ENCODE measurements around the gene ZNF211. TPM values are rescaled to one million over a fixed set of nuclear protein-coding genes. Genes with fewer than 3 reads are reported as not detected.

ZNF211 gene
- total RNA-seq, 1 experiment from 2014 or later, result 17.6 TPM

DNA sequence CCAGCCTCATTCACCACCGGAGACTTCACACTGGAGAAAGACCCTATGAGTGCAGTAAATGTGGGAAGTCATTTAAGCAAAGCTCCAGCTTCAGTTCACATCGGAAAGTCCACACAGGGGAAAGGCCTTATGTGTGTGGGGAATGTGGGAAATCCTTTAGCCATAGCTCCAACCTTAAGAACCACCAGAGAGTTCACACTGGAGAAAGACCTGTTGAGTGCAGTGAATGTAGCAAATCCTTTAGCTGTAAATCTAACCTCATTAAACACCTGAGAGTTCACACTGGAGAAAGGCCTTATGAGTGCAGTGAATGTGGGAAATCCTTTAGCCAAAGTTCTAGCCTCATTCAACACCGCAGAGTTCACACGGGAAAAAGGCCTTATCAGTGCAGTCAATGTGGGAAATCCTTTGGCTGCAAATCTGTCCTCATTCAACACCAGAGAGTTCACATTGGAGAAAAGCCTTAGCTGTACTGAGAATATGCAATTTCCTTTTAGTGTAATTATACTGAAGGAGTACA lies 8.8 kb downstream of the ZNF211 start:
- no peaks in the 10 kb centered on the region for H3K4me1 Mint-ChIP-seq
- DNase-seq (ENCODE audit: low spot score) (no peak), ATAC-seq (no peak)
- H3K36me3 Mint-ChIP-seq, result peaks cover 60% of the 10 kb centered on the region
- H3K27ac Mint-ChIP-seq, result no peak overlapping the region
- peaks cover 27% of the 10 kb centered on the region for H3K9me3 Mint-ChIP-seq
- TF ChIP-seq ELF4 (CRISPR knock-in tag; IDR thresholded peaks at IDR 0.05; ENCODE audit: low read depth), result no peak
- TF ChIP-seq RELA (CRISPR knock-in tag; IDR thresholded peaks at IDR 0.05; ENCODE audit: borderline replicate concordance), result no peak
- POLR2A ChIA-PET, result no interaction called here
- peaks cover 4% of the 10 kb centered on the region; the same call in 1 of the 2 replicates for H3K27me3 Mint-ChIP-seq (ENCODE audit: low read depth)
- CTCF ChIA-PET, result no interaction called here
- no peak overlapping the region for H3K4me3 Mint-ChIP-seq

DNA sequence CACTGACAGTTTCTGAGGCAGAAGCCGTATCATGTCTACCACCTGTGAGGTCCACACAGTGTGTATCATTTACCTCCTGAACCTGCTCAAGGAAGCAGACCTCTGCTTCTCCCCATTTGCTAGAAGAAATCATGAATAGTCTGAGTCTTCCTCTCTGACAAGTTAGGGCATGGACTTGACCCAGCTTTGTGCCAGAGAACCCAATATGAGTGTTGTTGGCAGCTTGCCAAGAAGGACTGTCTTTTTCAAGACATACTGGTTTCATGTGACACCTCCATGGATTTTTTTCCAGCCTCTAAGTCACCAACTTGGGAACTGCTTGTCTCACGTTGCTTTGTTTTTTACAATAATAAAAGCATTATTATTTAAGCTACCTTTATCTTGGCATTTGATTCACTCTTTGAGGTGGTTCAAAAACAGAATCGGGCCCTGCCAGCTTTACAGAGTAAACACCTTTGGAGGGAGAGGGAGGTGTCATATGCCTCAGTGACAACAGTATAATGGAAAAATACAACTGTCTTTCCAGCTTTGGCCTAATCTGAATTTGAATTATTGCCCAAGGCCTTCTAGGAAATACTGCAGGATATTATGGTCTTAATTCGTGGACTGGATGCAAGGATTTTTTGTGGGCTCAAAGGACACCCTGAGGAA lies 9.6 kb downstream of the ZNF211 start:
- H3K9me3 Mint-ChIP-seq, result peaks cover 20% of the 10 kb centered on the region
- TF ChIP-seq, protein P1, sequence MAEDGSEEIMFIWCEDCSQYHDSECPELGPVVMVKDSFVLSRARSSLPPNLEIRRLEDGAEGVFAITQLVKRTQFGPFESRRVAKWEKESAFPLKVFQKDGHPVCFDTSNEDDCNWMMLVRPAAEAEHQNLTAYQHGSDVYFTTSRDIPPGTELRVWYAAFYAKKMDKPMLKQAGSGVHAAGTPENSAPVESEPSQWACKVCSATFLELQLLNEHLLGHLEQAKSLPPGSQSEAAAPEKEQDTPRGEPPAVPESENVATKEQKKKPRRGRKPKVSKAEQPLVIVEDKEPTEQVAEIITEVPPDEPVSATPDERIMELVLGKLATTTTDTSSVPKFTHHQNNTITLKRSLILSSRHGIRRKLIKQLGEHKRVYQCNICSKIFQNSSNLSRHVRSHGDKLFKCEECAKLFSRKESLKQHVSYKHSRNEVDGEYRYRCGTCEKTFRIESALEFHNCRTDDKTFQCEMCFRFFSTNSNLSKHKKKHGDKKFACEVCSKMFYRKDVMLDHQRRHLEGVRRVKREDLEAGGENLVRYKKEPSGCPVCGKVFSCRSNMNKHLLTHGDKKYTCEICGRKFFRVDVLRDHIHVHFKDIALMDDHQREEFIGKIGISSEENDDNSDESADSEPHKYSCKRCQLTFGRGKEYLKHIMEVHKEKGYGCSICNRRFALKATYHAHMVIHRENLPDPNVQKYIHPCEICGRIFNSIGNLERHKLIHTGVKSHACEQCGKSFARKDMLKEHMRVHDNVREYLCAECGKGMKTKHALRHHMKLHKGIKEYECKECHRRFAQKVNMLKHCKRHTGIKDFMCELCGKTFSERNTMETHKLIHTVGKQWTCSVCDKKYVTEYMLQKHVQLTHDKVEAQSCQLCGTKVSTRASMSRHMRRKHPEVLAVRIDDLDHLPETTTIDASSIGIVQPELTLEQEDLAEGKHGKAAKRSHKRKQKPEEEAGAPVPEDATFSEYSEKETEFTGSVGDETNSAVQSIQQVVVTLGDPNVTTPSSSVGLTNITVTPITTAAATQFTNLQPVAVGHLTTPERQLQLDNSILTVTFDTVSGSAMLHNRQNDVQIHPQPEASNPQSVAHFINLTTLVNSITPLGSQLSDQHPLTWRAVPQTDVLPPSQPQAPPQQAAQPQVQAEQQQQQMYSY (CRISPR knock-in tag; IDR thresholded peaks at IDR 0.05), result no peak
- H3K4me3 Mint-ChIP-seq, result no peak overlapping the region
- DNase-seq (ENCODE audit: low spot score), result no peak
- H3K27ac Mint-ChIP-seq, result no peak overlapping the region
- no peaks in the 10 kb centered on the region for H3K4me1 Mint-ChIP-seq
- ChIA-PET CTCF (no interaction called here), POLR2A (no interaction called here)
- no peak for ATAC-seq
- H3K27me3 Mint-ChIP-seq (ENCODE audit: low read depth), result peaks cover 1% of the 10 kb centered on the region
- H3K36me3 Mint-ChIP-seq, result peaks cover 52% of the 10 kb centered on the region

DNA sequence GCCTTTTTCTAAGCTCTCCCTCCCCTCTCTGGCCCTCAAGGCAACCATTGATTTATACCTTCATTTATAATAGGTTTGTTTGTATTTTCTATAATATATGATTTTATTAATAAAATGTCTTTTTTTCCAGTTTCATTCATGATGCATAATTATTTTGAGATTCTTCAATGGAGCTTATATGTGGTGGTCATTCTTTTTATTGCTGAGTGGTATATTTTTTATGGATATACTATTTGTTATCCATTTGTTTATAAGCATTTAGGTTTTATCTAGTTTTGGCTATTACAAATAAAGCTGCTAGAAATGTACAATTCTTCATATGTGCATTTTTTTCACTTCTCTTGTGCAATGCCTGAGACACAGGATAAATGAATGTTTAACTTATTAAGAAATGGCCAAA lies 10.8 kb downstream of the ZNF211 start:
- no peaks in the 10 kb centered on the region for H3K4me1 Mint-ChIP-seq
- peaks cover 12% of the 10 kb centered on the region; the same call in 1 of the 2 replicates for H3K9me3 Mint-ChIP-seq
- ChIA-PET POLR2A (no interaction called here), CTCF (no interaction called here)
- no peak overlapping the region for H3K4me3 Mint-ChIP-seq
- DNase-seq (ENCODE audit: low spot score) (no peak), ATAC-seq (no peak)
- peaks cover 40% of the 10 kb centered on the region for H3K36me3 Mint-ChIP-seq
- H3K27ac Mint-ChIP-seq, result no peak overlapping the region
- TF ChIP-seq, protein P2, sequence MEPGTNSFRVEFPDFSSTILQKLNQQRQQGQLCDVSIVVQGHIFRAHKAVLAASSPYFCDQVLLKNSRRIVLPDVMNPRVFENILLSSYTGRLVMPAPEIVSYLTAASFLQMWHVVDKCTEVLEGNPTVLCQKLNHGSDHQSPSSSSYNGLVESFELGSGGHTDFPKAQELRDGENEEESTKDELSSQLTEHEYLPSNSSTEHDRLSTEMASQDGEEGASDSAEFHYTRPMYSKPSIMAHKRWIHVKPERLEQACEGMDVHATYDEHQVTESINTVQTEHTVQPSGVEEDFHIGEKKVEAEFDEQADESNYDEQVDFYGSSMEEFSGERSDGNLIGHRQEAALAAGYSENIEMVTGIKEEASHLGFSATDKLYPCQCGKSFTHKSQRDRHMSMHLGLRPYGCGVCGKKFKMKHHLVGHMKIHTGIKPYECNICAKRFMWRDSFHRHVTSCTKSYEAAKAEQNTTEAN (CRISPR knock-in tag; IDR thresholded peaks at IDR 0.05), result no peak
- TF ChIP-seq, protein P3, sequence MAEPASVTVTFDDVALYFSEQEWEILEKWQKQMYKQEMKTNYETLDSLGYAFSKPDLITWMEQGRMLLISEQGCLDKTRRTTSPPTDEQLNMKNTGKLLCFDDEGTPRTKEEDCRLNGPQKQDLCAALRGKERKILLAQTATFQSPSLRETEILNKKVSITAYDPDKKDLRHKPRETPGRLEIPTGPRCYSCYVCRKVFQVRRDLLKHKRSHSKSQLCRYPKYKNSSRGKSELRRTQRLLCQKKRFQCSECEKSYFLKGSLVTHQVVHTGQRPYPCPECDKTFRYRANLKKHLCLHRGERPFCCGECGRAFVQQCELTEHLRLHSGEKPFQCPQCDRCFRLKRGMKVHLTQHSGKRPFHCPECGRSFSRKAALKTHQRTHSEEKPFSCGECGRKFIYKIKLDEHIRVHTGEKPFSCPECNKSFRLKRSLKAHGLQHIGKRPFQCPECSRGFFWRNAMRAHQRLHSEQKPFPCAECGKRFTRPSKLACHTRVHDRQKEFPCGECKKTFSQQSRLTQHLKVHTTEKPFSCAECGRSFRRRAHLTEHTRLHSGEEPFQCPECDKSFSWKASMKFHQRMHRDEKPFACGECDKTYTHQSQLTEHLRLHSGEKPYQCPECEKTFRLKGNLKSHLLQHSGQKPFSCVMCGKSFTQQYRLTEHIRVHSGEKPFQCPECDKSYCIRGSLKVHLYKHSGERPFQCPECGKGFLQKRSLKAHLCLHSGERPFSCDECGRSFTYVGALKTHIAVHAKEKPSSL (CRISPR knock-in tag; conservative IDR thresholded peaks at IDR 0.05), result no peak
- TF ChIP-seq SP1 (CRISPR knock-in tag; conservative IDR thresholded peaks at IDR 0.05) (no peak), HMGA2 (CRISPR knock-in tag; IDR thresholded peaks at IDR 0.05) (no peak)
- peaks cover 7% of the 10 kb centered on the region for H3K27me3 Mint-ChIP-seq (ENCODE audit: low read depth)

DNA sequence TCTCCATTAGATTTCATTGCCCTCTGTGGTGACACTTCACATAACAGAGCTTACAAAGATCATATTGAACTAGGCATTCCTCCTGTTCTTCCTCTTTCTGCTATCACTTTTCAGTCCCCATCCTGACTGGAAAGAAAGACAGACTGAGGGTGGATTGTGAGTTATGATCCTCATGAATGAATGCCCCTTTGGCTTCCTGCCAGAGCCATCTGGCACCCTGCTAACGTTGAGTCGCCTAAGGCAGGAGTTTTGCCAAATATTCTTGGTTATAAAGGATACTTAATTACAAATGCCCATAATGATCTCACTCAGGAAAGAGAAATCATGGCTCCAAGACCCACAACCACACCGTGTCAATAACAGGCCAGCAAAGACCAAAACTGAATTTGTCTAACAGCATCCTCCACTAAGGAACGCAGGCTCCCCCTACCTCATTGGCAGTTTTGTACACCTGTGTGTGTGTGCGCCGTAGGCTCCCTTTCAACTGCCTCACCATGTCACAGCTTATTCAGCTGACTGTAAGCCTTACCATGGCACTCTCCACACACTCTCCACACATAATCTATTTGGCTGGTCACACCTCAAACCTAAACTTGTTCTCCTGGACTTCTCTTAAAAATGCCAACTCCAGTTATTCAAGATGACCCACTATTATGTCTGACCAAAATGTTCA lies 15.5 kb downstream of the ZNF211 start:
- ChIA-PET CTCF (no interaction called here), POLR2A (no interaction called here)
- DNase-seq (ENCODE audit: low spot score), result no peak
- no peak for TF ChIP-seq CBFB (CRISPR knock-in tag; IDR thresholded peaks at IDR 0.05; ENCODE audit: low read depth)
- no peak for TF ChIP-seq HMGA2 (CRISPR knock-in tag; IDR thresholded peaks at IDR 0.05)
- no peak for TF ChIP-seq CREM (CRISPR knock-in tag; IDR thresholded peaks at IDR 0.05)
- H3K4me3 Mint-ChIP-seq, result no peak overlapping the region
- H3K27ac Mint-ChIP-seq, result no peak overlapping the region
- no peak for ATAC-seq
- H3K4me1 Mint-ChIP-seq, result peaks cover 14% of the 10 kb centered on the region
- H3K9me3 Mint-ChIP-seq, result peaks cover 10% of the 10 kb centered on the region; the same call in 1 of the 2 replicates
- H3K36me3 Mint-ChIP-seq, result no peaks in the 10 kb centered on the region
- H3K27me3 Mint-ChIP-seq (ENCODE audit: low read depth), result peaks cover 9% of the 10 kb centered on the region

All from WTC11 (cell line).